Placental pericyte (primary cell): Measurements from ENCODE around the gene IGHMBP2. TPM values are rescaled to one million over a fixed set of nuclear protein-coding genes. Genes with fewer than 3 reads are reported as not detected.

Experiments used
- total RNA-seq: library from RNA; depleted of rRNA; stranded (reverse); fragments of >200 nt; gene quantifications from 2 replicates; pipeline ENCODE4 v1.2.3, GENCODE V29; 2012

IGHMBP2 gene
- 9.4 and 18.0 TPM in 2 replicates for total RNA-seq

GRCh38 chr11:68903288-68904247 is at the start of gene IGHMBP2, which contains the start of gene MRPL21:
Gene IGHMBP2 (plus strand): TSS chr11:68903891. CDS start chr11:68903953, 62 bp downstream.
Gene MRPL21 (minus strand): TSS chr11:68903832. CDS start chr11:68903810, 22 bp downstream.

GRCh38 chr11:68980776-68981065 is 77.0 kb downstream of the IGHMBP2 start, which contains the start of gene MRGPRD:
Gene MRGPRD (minus strand): TSS chr11:68980986. CDS start chr11:68980986, 0 bp downstream.

Other genes with a start within 250 kb of the IGHMBP2 start
- gene GAL, start 219.3 kb upstream of the IGHMBP2 start, total RNA-seq, result 0.72 TPM in 1 of 2 replicates, not detected in the other
- gene TESMIN, start 152.4 kb upstream of the IGHMBP2 start, total RNA-seq, result 0.44 and 0.57 TPM in 2 replicates
- gene CPT1A, start 62.0 kb upstream of the IGHMBP2 start, total RNA-seq, result 31.1 and 35.7 TPM in 2 replicates
- 55.6 and 61.1 TPM in 2 replicates for gene MRPL21, start 59 bp upstream of the IGHMBP2 start, total RNA-seq
- not detected in 2 replicates for gene MRGPRD, start 77.1 kb downstream of the IGHMBP2 start, total RNA-seq
- gene MRGPRF, start 109.4 kb downstream of the IGHMBP2 start, total RNA-seq, result 16.2 and 51.7 TPM in 2 replicates
- gene TPCN2, start 145.0 kb downstream of the IGHMBP2 start, total RNA-seq, result 11.8 and 13.7 TPM in 2 replicates